GM12878 (cell line): Measurements from ENCODE around the gene VEPH1. TPM values are rescaled to one million over a fixed set of nuclear protein-coding genes. Genes with fewer than 3 reads are reported as not detected.

Source experiments
- ATAC-seq: fragments of 200-7000 bp; cut with Tn5 transposase; 3 replicates; pipeline ENCODE4 v1.9.1; 2020; ENCODE audit warnings: mild to moderate bottlenecking, moderate library complexity
- BruUV-seq: library from RNA; stranded (reverse); fragments of 400-500 nt; replicated peaks from 2 replicates; lab custom pipeline; 2021; lab: Mats Ljungman, UMichigan
- CTCF ChIA-PET: fragments of 300-600 bp; sonication (Branson Sonifier 250); formaldehyde crosslinking; extraction: SDS; loops from one replicate; lab custom pipeline; 2021; ENCODE audit warnings: inconsistent platforms; lab: Yijun Ruan, JAX
- POLR2A ChIA-PET: fragments of 350-600 bp; formaldehyde crosslinking; extraction: SDS; loops from one replicate; lab custom pipeline; 2021; ENCODE audit warnings: inconsistent platforms; lab: Charles Lee
- RAD21 ChIA-PET: fragments of 300-600 bp; sonication (Branson Sonifier 250); formaldehyde crosslinking; loops from one replicate; lab custom pipeline; 2023; ENCODE audit warnings: antibody characterized with exemption; ENCODE audit not compliant: unreplicated experiment; lab: Charles Lee
- SMC1A ChIA-PET: fragments of 300-600 bp; sonication (Branson Sonifier 250); formaldehyde crosslinking; loops from one replicate; lab custom pipeline; 2023; ENCODE audit not compliant: unreplicated experiment, uncharacterized antibody; lab: Charles Lee
- DNase-seq: peaks from one replicate; pipeline ENCODE4 v3.0.0-alpha.2; 2011; ENCODE audit warnings: low read depth, low spot score
- FAIRE-seq: peaks from 3 replicates; lab custom pipeline; 2011; peaks lifted over from hg19 to GRCh38; lab: Jason Lieb, UNC
- H2AFZ ChIP-seq: 2 replicates; pipeline ENCODE4 v1.6.0; 2011; ENCODE audit warnings: low read depth, low read length, control low read depth; ENCODE audit not compliant: control insufficient read depth
- H3K27ac ChIP-seq: 2 replicates; pipeline ENCODE4 v1.5.1; 2011; ENCODE audit warnings: control low read depth; ENCODE audit not compliant: control insufficient read depth, insufficient read depth
- H3K27me3 ChIP-seq, 2 experiments: replicated peaks in 1 of 2; 2 replicates each; pipeline versions ENCODE4 v1.6.0 to v1.6.1; 2011; ENCODE audit warnings: low read length in 1 of 2; ENCODE audit not compliant: control insufficient read depth in 2 of 2, insufficient read depth in 2 of 2
- H3K36me3 ChIP-seq, 2 experiments: 2 replicates each; pipeline ENCODE4 v1.5.1; 2011; ENCODE audit warnings: low read length in 1 of 2; ENCODE audit not compliant: control insufficient read depth in 2 of 2, insufficient read depth in 2 of 2
- H3K4me1 ChIP-seq: 2 replicates; pipeline ENCODE4 v1.6.1; 2011; ENCODE audit warnings: mild to moderate bottlenecking, low read length, moderate library complexity, mixed read lengths; ENCODE audit not compliant: control insufficient read depth, insufficient read depth
- H3K4me2 ChIP-seq: 2 replicates; pipeline ENCODE4 v1.6.0; 2011; ENCODE audit warnings: control low read depth; ENCODE audit not compliant: control insufficient read depth, insufficient read depth
- H3K4me3 ChIP-seq: fragments of 200-600 bp; sonication (generic); 2 replicates; pipeline ENCODE4 v1.5.1; 2016
- H3K79me2 ChIP-seq: 2 replicates; pipeline ENCODE4 v1.6.0; 2011; ENCODE audit warnings: low read length; ENCODE audit not compliant: control insufficient read depth, insufficient read depth
- H3K9ac ChIP-seq: 2 replicates; pipeline ENCODE4 v1.8.0; 2011; ENCODE audit warnings: low read length, control low read depth, mixed read lengths; ENCODE audit not compliant: control insufficient read depth, insufficient read depth
- H3K9me3 ChIP-seq: replicated peaks from 3 replicates; pipeline ENCODE4 v1.5.1; 2011; ENCODE audit warnings: mild to moderate bottlenecking, low read length; ENCODE audit not compliant: control insufficient read depth, insufficient read depth
- H4K20me1 ChIP-seq: 2 replicates; pipeline ENCODE4 v1.6.0; 2011; ENCODE audit not compliant: control insufficient read depth, insufficient read depth
- ATF7 ChIP-seq: fragments of 450-650 bp; IDR thresholded peaks from 2 replicates; pipeline ENCODE4 v1.6.1; 2016; ENCODE audit warnings: low read depth, mild to moderate bottlenecking
- CREM ChIP-seq: IDR thresholded peaks from 2 replicates; pipeline ENCODE4 v1.6.1; 2014; ENCODE audit warnings: antibody characterized with exemption, low read depth
- FOS ChIP-seq: IDR thresholded peaks from 3 replicates; pipeline ENCODE4 v1.6.1; 2011; ENCODE audit warnings: borderline replicate concordance; ENCODE audit not compliant: insufficient read length; ENCODE audit errors: extremely low read depth
- GABPA ChIP-seq: IDR thresholded peaks from 2 replicates; pipeline ENCODE4 v1.6.1; 2014; ENCODE audit warnings: antibody characterized with exemption, low read depth, mild to moderate bottlenecking, inconsistent platforms
- HDAC6 ChIP-seq: fragments of 200-600 bp; sonication (generic); IDR thresholded peaks from one replicate; pipeline ENCODE4 v1.8.0; 2017; ENCODE audit warnings: antibody characterized with exemption; ENCODE audit not compliant: unreplicated experiment
- KLF5 ChIP-seq: fragments of 450-650 bp; IDR thresholded peaks from 2 replicates; pipeline ENCODE4 v1.6.1; 2014; ENCODE audit warnings: mild to moderate bottlenecking; ENCODE audit not compliant: partially characterized antibody
- MLLT1 ChIP-seq: fragments of 450-650 bp; IDR thresholded peaks from 2 replicates; pipeline ENCODE4 v1.6.1; 2016; ENCODE audit warnings: mild to moderate bottlenecking
- NFIC ChIP-seq: IDR thresholded peaks from 2 replicates; pipeline ENCODE4 v1.6.1; 2012; ENCODE audit warnings: low read depth, mild to moderate bottlenecking, inconsistent platforms, low read length, moderate library complexity
- SUPT20H ChIP-seq: IDR thresholded peaks from 2 replicates; pipeline ENCODE4 v1.6.1; 2011; ENCODE audit warnings: low read depth, mild to moderate bottlenecking, low read length, moderate library complexity, borderline replicate concordance; ENCODE audit not compliant: control insufficient read depth
- WRNIP1 ChIP-seq: IDR thresholded peaks from 2 replicates; pipeline ENCODE4 v1.6.1; 2011; ENCODE audit warnings: low read depth, low read length, improper control_type of control experiment, borderline replicate concordance
- WGBS: methylation state at CpG from one replicate; pipeline ENCODE4 v1.1.6; 2016; ENCODE audit warnings: low lambda C conversion rate; ENCODE audit not compliant: insufficient replicate concordance, insufficient coverage; ENCODE audit errors: missing lambda C conversion rate; 5-methylcytosine and 5-hydroxymethylcytosine counted together
- in situ Hi-C: fragments of 300-500 bp; cut with MboI; formaldehyde crosslinking; loops from 9 replicates; pipeline ENCODE4 v1.14.3; 2018; ENCODE audit warnings: mixed read lengths
- intact Hi-C: fragments of 100-400 bp; cut with micrococcal nuclease; formaldehyde crosslinking; loops from one replicate; pipeline ENCODE4 v1.14.2; 2022; ENCODE audit not compliant: unreplicated experiment
- polyA plus RNA-seq, 11 experiments: library from polyadenylated mRNA; depleted of rRNA in 4 of 11; unstranded in 6 of 11; stranded (reverse) in 5 of 11; fragments of >200 nt; fragmentation: Nextera tagmentation in 4 of 11; fragmentation: Illumina TruSeq in 1 of 11; extraction: Ambion mirVana in 4 of 11; extraction: Trizol in 1 of 11; gene quantifications; 1 replicate in 1 of 11; 2 replicates in 10 of 11; pipeline versions ENCODE4 v1.2.1 to v1.2.3, GENCODE V29; 2011 to 2016; ENCODE audit warnings: inconsistent platforms in 2 of 11, missing spikeins in 2 of 11, low read depth in 1 of 11
- total RNA-seq, 4 experiments: library from RNA; depleted of rRNA in 3 of 4; stranded (reverse); fragments of >200 nt in 3 of 4; fragmentation: Illumina TruSeq in 1 of 4; extraction: Trizol in 1 of 4; gene quantifications; 2 replicates each; pipeline versions ENCODE4 v1.2.1 to v1.2.3, GENCODE V29; 2013 to 2021
- TF ChIP-seq, protein P1 (sequence below): fragments of 450-650 bp; conservative IDR thresholded peaks from 2 replicates; pipeline ENCODE4 v1.6.1; 2017; ENCODE audit warnings: mild to moderate bottlenecking, moderate library complexity

The VEPH1 gene
- total and polyA plus RNA-seq, 10 of the 15 experiments (the other 5 are each of a cell fraction or from before 2014, with no cell fraction given) = 0.04 to 0.26 (median 0.17) TPM; not detected in 7

- H3K4me3 ChIP-seq = no peak overlapping the region
- RAD21 ChIA-PET = no interaction called here
- no peaks in the 10 kb centered on the region for H3K4me1 ChIP-seq
- no peak overlapping the region for H2AFZ ChIP-seq
- no peaks in the 10 kb centered on the region for H4K20me1 ChIP-seq
- in situ Hi-C loops (no loop called here), intact Hi-C loops (no loop called here)
- peaks cover 1 to 7% of the 10 kb centered on the region in 2 experiments; a peak in 2 of 4 replicates for H3K27me3 ChIP-seq
- SMC1A ChIA-PET = no interaction called here
- POLR2A ChIA-PET = no interaction called here
- TF ChIP-seq HDAC6 (no peak), WRNIP1 (no peak), MLLT1 (no peak), GABPA (no peak), SUPT20H (no peak), CREM (no peak), NFIC (no peak), ATF7 (no peak), KLF5 (no peak), FOS (no peak)
- TF ChIP-seq, protein P1, sequence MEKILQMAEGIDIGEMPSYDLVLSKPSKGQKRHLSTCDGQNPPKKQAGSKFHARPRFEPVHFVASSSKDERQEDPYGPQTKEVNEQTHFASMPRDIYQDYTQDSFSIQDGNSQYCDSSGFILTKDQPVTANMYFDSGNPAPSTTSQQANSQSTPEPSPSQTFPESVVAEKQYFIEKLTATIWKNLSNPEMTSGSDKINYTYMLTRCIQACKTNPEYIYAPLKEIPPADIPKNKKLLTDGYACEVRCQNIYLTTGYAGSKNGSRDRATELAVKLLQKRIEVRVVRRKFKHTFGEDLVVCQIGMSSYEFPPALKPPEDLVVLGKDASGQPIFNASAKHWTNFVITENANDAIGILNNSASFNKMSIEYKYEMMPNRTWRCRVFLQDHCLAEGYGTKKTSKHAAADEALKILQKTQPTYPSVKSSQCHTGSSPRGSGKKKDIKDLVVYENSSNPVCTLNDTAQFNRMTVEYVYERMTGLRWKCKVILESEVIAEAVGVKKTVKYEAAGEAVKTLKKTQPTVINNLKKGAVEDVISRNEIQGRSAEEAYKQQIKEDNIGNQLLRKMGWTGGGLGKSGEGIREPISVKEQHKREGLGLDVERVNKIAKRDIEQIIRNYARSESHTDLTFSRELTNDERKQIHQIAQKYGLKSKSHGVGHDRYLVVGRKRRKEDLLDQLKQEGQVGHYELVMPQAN = no peak
- no peaks in the 10 kb centered on the region for H3K36me3 ChIP-seq
- no peak overlapping the region for H3K4me2 ChIP-seq
- no peak for FAIRE-seq
- H3K9me3 ChIP-seq = no peaks in the 10 kb centered on the region
- H3K79me2 ChIP-seq = no peaks in the 10 kb centered on the region
- WGBS = 1% methylated on average over 4 of the region's 4 CpGs
- CTCF ChIA-PET = interaction anchor here (0.8 kb wide), 1 partner anchor 72 kb away, joined by 3 read pairs; no protein-coding TSS in a partner anchor
- H3K27ac ChIP-seq = no peak overlapping the region
- H3K9ac ChIP-seq = no peak overlapping the region
- no TSS peak for BruUV-seq
- no peak for DNase-seq
- ATAC-seq = no peak
Measured at GRCh38 chr3:157500232-157500631, 3.0 kb downstream of the VEPH1 start.
